Mammary epithelial cell (primary cell): ENCODE measurements around the gene RIPPLY3.

Experiments
- CTCF ChIP-seq, 2 donors: IDR thresholded peaks in 1 of 2; conservative IDR thresholded peaks in 1 of 2; 2 replicates each; pipeline ENCODE4 v1.5.1; 2011 to 2012; ENCODE audit warnings: inconsistent platforms in 2 of 2, low read length in 2 of 2, mild to moderate bottlenecking in 2 of 2, control low read depth in 1 of 2, low read depth in 1 of 2; ENCODE audit not compliant: insufficient read depth in 1 of 2; ENCODE audit errors: extremely low read depth in 1 of 2
- EZH2 ChIP-seq: IDR thresholded peaks from 2 replicates; pipeline ENCODE4 v1.6.1; 2012; ENCODE audit warnings: low read length, inconsistent platforms, borderline replicate concordance

GRCh38 chr21:37026499-37026898, 20.0 kb downstream of the RIPPLY3 start:
- TF ChIP-seq CTCF (conservative IDR thresholded peaks at IDR 0.05 in 1 of 2, IDR thresholded peaks at IDR 0.05 in 1 of 2; ENCODE audit: extremely low read depth in 1 of 2, insufficient read depth in 1 of 2, low read depth in 1 of 2, low read length in 2 of 2), result no peak
- TF ChIP-seq EZH2, result no peak
